Stomach (tissue), 9 donors: ENCODE results near the gene AGA. TPM values are rescaled to one million over a fixed set of nuclear protein-coding genes. Genes with fewer than 3 reads are reported as not detected.

Source experiments
- DNase-seq, 2 donors: peaks; one replicate each; pipeline versions ENCODE4 v3.0.0 to v3.0.0-alpha.2; 2013 to 2019
- H3K27ac ChIP-seq, 5 donors: fragments of 200-600 bp in 4 of 5; sonication (generic) in 4 of 5; one replicate each; pipeline ENCODE4 v1.5.1; 2013 to 2019; ENCODE audit warnings: mild to moderate bottlenecking in 1 of 5, moderate library complexity in 1 of 5
- H3K27me3 ChIP-seq, 3 donors: fragments of 200-600 bp; sonication (generic); one replicate each; pipeline ENCODE4 v1.5.1; 2017 to 2019; ENCODE audit warnings: mixed run types in 1 of 3
- H3K36me3 ChIP-seq, 4 donors: fragments of 200-600 bp; sonication (generic); 1 replicate in 3 of 4; 2 replicates in 1 of 4; pipeline ENCODE4 v1.5.1; 2016 to 2019
- H3K4me1 ChIP-seq, 4 donors: fragments of 200-600 bp; sonication (generic); one replicate each; pipeline ENCODE4 v1.5.1; 2016 to 2019
- H3K4me3 ChIP-seq, 4 donors: fragments of 200-600 bp; sonication (generic) in 3 of 4; one replicate each; pipeline ENCODE4 v1.5.1; 2016 to 2019; ENCODE audit warnings: mild to moderate bottlenecking in 1 of 4
- H3K9me3 ChIP-seq, 4 donors: fragments of 200-600 bp; sonication (generic); one replicate each; pipeline ENCODE4 v1.5.1; 2016 to 2019
- EP300 ChIP-seq: sonication (generic); formaldehyde crosslinking; IDR thresholded peaks from one replicate; pipeline ENCODE4 v1.6.1; 2017; ENCODE audit warnings: antibody characterized with exemption
- POLR2A ChIP-seq, 4 donors: fragments of 450-650 bp; IDR thresholded peaks; one replicate each; pipeline ENCODE4 v1.6.1; 2016; ENCODE audit warnings: antibody characterized with exemption in 4 of 4, control low read depth in 2 of 4, mild to moderate bottlenecking in 1 of 4, moderate library complexity in 1 of 4
- POLR2AphosphoS5 ChIP-seq, 3 donors: sonication (generic); formaldehyde crosslinking; IDR thresholded peaks; one replicate each; pipeline ENCODE4 v1.6.1; 2016; ENCODE audit warnings: antibody characterized with exemption in 3 of 3
- WGBS, 5 donors: extraction: QIAGEN DNeasy Blood & Tissue Kit in 3 of 5; methylation state at CpG; one replicate each; pipeline versions ENCODE4 v1.1.5 to v1.1.7; 2013 to 2018; 5-methylcytosine and 5-hydroxymethylcytosine counted together
- intact Hi-C: fragments of 100-400 bp; cut with DNase I; formaldehyde crosslinking; loops from one replicate; pipeline ENCODE4 v1.15.1; 2023; ENCODE audit warnings: low total_unique reads
- polyA plus RNA-seq, 3 donors: library from polyadenylated mRNA; stranded (reverse); fragments of 200-250 nt; gene quantifications; one replicate each; pipeline ENCODE4 v1.2.3, GENCODE V29; 2013
- total RNA-seq, 5 donors: library from RNA; depleted of rRNA; stranded (reverse); fragments of >200 nt; gene quantifications; one replicate each; pipeline versions ENCODE4 v1.1.0 to v1.2.3, GENCODE V29; 2014 to 2016
- TF ChIP-seq, protein P1 (sequence below), 7 experiments: fragments of 450-650 bp in 4 of 7; fragments of 200-600 bp in 3 of 7; sonication (generic) in 3 of 7; IDR thresholded peaks; one replicate each; pipeline ENCODE4 v1.5.1; 2016 to 2019; ENCODE audit warnings: antibody characterized with exemption in 7 of 7, control low read depth in 2 of 7, mild to moderate bottlenecking in 1 of 7
- donor health status: healthy with polysubstance abuse.
- donor health status: Bipolar disorder and iron deficiency.
- donor health status: healthy.

AGA gene
- total and polyA plus RNA-seq, 8 donors, result 2.3 to 36.4 (median 7.3) TPM

DNA sequence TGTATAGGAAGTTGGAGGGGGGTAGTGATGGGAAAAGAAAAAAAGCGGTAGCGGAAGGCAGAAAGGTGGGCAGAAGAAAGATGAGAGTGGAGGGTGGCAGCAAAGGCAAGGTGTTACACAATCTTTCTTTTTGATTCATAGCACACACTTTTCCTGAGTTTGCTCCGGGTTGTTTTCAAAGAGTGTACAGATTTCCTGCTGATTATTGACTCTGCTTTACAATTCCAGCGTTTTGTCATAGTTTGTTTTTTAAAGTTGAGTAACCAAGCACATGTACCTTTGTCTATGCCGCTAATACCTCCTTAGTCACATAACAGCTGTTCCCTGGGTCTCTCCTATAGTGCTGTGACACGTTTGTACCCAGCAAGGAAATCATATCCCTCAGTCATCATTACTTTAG is 50.3 kb downstream of the AGA start:
- H3K27me3 ChIP-seq, result no peaks in the 10 kb centered on the region
- no peak overlapping the region for H3K4me3 ChIP-seq
- TF ChIP-seq, protein P1, sequence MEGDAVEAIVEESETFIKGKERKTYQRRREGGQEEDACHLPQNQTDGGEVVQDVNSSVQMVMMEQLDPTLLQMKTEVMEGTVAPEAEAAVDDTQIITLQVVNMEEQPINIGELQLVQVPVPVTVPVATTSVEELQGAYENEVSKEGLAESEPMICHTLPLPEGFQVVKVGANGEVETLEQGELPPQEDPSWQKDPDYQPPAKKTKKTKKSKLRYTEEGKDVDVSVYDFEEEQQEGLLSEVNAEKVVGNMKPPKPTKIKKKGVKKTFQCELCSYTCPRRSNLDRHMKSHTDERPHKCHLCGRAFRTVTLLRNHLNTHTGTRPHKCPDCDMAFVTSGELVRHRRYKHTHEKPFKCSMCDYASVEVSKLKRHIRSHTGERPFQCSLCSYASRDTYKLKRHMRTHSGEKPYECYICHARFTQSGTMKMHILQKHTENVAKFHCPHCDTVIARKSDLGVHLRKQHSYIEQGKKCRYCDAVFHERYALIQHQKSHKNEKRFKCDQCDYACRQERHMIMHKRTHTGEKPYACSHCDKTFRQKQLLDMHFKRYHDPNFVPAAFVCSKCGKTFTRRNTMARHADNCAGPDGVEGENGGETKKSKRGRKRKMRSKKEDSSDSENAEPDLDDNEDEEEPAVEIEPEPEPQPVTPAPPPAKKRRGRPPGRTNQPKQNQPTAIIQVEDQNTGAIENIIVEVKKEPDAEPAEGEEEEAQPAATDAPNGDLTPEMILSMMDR (IDR thresholded peaks at IDR 0.05), result no peak
- TF ChIP-seq POLR2A (IDR thresholded peaks at IDR 0.05), result no peak
- TF ChIP-seq POLR2AphosphoS5 (IDR thresholded peaks at IDR 0.05), result no peak
- TF ChIP-seq EP300, result no peak
- no peaks in the 10 kb centered on the region for H3K9me3 ChIP-seq
- H3K27ac ChIP-seq, result no peak overlapping the region
- no peaks in the 10 kb centered on the region for H3K36me3 ChIP-seq
- no peaks in the 10 kb centered on the region for H3K4me1 ChIP-seq
- intact Hi-C loops, result no loop called here
- WGBS, 5 donors, result 52 to 63% (median 55%) methylated on average over 6 of the region's 6 CpGs
- DNase-seq, result no peak

DNA sequence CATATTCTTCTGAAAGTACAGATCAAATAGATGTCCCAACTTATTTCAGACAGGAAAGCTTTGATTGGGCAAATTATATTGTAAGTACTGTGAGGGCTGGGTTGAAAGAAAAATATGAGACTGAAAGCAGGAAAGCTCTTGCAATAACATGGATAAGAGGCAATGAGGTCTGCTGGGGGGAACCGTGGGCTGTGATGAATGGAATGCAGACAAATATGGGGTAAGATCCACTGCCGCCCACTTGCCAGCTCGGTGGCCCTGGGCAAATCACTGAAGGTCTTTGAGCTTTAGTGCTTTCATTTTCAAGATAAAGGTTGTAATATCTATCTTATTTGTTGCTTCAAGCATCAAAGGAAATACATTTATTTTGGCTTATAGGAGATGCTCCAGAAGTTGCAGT is 51.0 kb downstream of the AGA start:
- intact Hi-C loops, result no loop called here
- Histone ChIP-seq H3K36me3 (no peaks in the 10 kb centered on the region), H3K27me3 (no peaks in the 10 kb centered on the region), H3K27ac (no peak overlapping the region), H3K4me3 (no peak overlapping the region), H3K9me3 (no peaks in the 10 kb centered on the region), H3K4me1 (no peaks in the 10 kb centered on the region)
- WGBS, 5 donors, result 66 to 83% (median 70%) methylated on average over 3 of the region's 3 CpGs
- no peak for DNase-seq
- TF ChIP-seq, protein P1 (IDR thresholded peaks at IDR 0.05), result no peak
- no peak for TF ChIP-seq POLR2AphosphoS5 (IDR thresholded peaks at IDR 0.05)
- no peak for TF ChIP-seq EP300
- TF ChIP-seq POLR2A (IDR thresholded peaks at IDR 0.05), result no peak

DNA sequence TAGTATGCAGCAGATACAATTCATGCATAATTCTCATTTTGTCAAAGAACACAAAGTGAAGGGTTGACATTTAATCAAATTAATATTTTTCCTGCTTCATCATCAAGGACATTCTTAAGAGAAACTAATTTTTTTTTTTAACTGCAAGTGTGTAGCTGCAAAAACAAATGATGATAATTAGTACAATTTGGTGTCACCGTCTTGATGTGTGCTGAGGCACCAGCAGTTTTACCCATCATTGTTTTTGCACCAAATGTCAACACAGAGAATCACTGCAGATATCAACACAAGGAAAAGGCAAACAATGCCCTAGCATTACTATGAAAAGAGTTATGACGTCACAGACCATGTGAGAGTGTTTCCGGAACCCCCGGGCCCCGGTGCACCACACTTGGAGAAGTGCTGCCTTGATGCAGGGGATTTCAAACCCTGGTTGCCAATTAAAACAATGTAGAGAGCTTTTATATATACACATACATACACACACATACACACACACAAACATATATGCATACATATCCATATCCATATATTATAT is 55.9 kb downstream of the AGA start:
- DNase-seq, result no peak
- H3K36me3 ChIP-seq, result no peaks in the 10 kb centered on the region
- no peaks in the 10 kb centered on the region for H3K9me3 ChIP-seq
- H3K27me3 ChIP-seq, result no peaks in the 10 kb centered on the region
- H3K4me3 ChIP-seq, result no peak overlapping the region
- TF ChIP-seq, protein P1 (IDR thresholded peaks at IDR 0.05), result no peak
- TF ChIP-seq POLR2A (IDR thresholded peaks at IDR 0.05) (no peak), POLR2AphosphoS5 (IDR thresholded peaks at IDR 0.05) (no peak), EP300 (no peak)
- H3K27ac ChIP-seq, result no peak overlapping the region
- no peaks in the 10 kb centered on the region for H3K4me1 ChIP-seq
- intact Hi-C loops, result no loop called here
- 32 to 73% (median 42%) methylated on average over 5 of the region's 5 CpGs for WGBS, 5 donors

DNA sequence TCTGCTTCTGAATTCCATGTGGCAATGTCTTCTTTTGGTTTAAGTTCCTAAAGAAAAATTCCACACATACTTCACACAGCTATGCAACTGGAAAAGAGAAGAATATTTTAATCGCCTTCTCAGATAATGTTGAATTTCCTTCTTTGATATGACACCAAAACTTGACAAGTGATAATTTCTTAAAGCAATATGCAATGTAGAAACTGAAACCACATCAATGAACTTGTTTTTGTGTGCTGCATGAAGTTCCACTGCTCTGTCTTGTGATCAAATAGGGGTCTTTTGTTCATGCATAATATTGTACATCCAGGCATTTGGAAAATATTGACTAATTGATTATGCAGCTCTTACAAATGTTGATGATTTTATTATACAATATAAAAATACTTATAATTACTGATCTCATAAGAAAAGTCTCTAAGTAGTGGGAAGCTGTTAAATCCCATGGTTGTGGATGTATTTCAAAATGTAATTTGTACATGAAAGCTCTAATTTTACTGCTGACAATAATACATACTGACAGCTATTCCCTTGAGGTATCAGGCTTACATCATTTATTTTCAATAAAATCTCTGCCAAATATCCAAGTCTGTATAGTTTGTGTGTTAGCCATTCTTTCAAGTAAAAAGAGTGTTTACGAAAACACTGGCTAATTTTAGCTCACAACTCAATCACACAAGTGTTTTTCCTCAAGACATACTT is 56.5 kb downstream of the AGA start:
- no peak for DNase-seq
- TF ChIP-seq EP300 (no peak), POLR2AphosphoS5 (IDR thresholded peaks at IDR 0.05) (no peak), POLR2A (IDR thresholded peaks at IDR 0.05) (no peak)
- TF ChIP-seq, protein P1 (IDR thresholded peaks at IDR 0.05), result no peak
- Histone ChIP-seq H3K4me3 (no peak overlapping the region), H3K4me1 (no peaks in the 10 kb centered on the region), H3K36me3 (no peaks in the 10 kb centered on the region), H3K9me3 (no peaks in the 10 kb centered on the region), H3K27me3 (no peaks in the 10 kb centered on the region), H3K27ac (no peak overlapping the region)
- intact Hi-C loops, result no loop called here
- 46 to 52% (median 50%) methylated on average over 2 of the region's 2 CpGs for whole genome bisulfite sequencing, 5 donors
